K562 (cell line): ENCODE data around the gene TAF1B. TPM values are rescaled to one million over a fixed set of nuclear protein-coding genes. Genes with fewer than 3 reads are reported as not detected.

Experiments used
- ARHGAP35 ChIP-seq: fragments of 450-650 bp; IDR thresholded peaks from 2 replicates; pipeline ENCODE4 v1.6.1; 2018; ENCODE audit not compliant: partially characterized antibody
- GMEB1 ChIP-seq: fragments of 250-450 bp; sonication (Bioruptor Pico); IDR thresholded peaks from 2 replicates; pipeline ENCODE4 v1.4.0; 2020; ENCODE audit warnings: mild to moderate bottlenecking
- HDAC6 ChIP-seq: IDR thresholded peaks from 2 replicates; pipeline ENCODE4 v1.6.1; 2012; ENCODE audit warnings: low read depth, mild to moderate bottlenecking, control low read depth, inconsistent platforms, low read length, moderate library complexity
- HEY1 ChIP-seq: fragments of 250-450 bp; sonication (Bioruptor Pico); IDR thresholded peaks from 2 replicates; pipeline ENCODE4 v1.5.0; 2020; ENCODE audit warnings: mild to moderate bottlenecking, moderate library complexity, borderline replicate concordance
- HNRNPH1 ChIP-seq: fragments of 200-400 bp; formaldehyde crosslinking; optimal IDR thresholded peaks from 2 replicates; pipeline ENCODE3; 2017; ENCODE audit warnings: low read depth, mild to moderate bottlenecking, low read length, moderate library complexity
- KLF1 ChIP-seq: fragments of 450-650 bp; IDR thresholded peaks from 2 replicates; pipeline ENCODE4 v1.6.1; 2016; ENCODE audit warnings: missing genetic modification characterization, missing compliant biosample characterization
- NFRKB ChIP-seq: fragments of 450-650 bp; IDR thresholded peaks from 2 replicates; pipeline ENCODE4 v1.6.1; 2016; ENCODE audit warnings: low read depth
- NR3C1 ChIP-seq: sonication (generic); formaldehyde crosslinking; IDR thresholded peaks from 2 replicates; pipeline ENCODE4 v1.8.1; 2022; ENCODE audit warnings: missing genetic modification reagents
- NUFIP1 ChIP-seq: fragments of 450-650 bp; IDR thresholded peaks from 2 replicates; pipeline ENCODE4 v1.6.1; 2018; ENCODE audit not compliant: partially characterized antibody
- SMARCE1 ChIP-seq: fragments of 450-650 bp; IDR thresholded peaks from 2 replicates; pipeline ENCODE4 v1.7.1; 2016; ENCODE audit warnings: mild to moderate bottlenecking
- SP1 ChIP-seq: sonication (generic); formaldehyde crosslinking; IDR thresholded peaks from 2 replicates; pipeline ENCODE4 v1.8.1; 2022; ENCODE audit warnings: mild to moderate bottlenecking, missing genetic modification reagents
- ZBTB26 ChIP-seq: fragments of 450-650 bp; formaldehyde crosslinking; IDR thresholded peaks from 2 replicates; pipeline ENCODE4 v1.4.0; 2022; ENCODE audit warnings: missing genetic modification characterization
- ZBTB43 ChIP-seq: sonication (generic); formaldehyde crosslinking; IDR thresholded peaks from 2 replicates; pipeline ENCODE4 v1.8.0; 2023; ENCODE audit warnings: mild to moderate bottlenecking, missing genetic modification reagents
- ZFP30 ChIP-seq: fragments of 250-450 bp; sonication (Bioruptor Pico); IDR thresholded peaks from 2 replicates; pipeline ENCODE4 v1.8.0; 2022; ENCODE audit warnings: moderate library complexity, mild to moderate bottlenecking, inconsistent platforms, borderline replicate concordance
- ZNF23 ChIP-seq: fragments of 250-450 bp; sonication (Bioruptor Pico); IDR thresholded peaks from 2 replicates; pipeline ENCODE4 v1.4.0; 2020; ENCODE audit warnings: mild to moderate bottlenecking
- ZNF316 ChIP-seq: fragments of 450-650 bp; IDR thresholded peaks from 2 replicates; pipeline ENCODE4 v1.6.1; 2016
- ZNF507 ChIP-seq: conservative IDR thresholded peaks from 2 replicates; pipeline ENCODE4 v1.6.1; 2017; ENCODE audit warnings: missing genetic modification characterization, missing compliant biosample characterization
- polyA plus RNA-seq, 8 experiments: library from polyadenylated mRNA; depleted of rRNA in 4 of 8; stranded (reverse) in 5 of 8; unstranded in 3 of 8; fragments of >200 nt; fragmentation: Nextera tagmentation in 2 of 8; fragmentation: Illumina TruSeq in 1 of 8; extraction: Ambion mirVana in 2 of 8; extraction: Trizol in 1 of 8; gene quantifications; 2 replicates each; pipeline versions ENCODE4 v1.2.1 to v1.2.3, GENCODE V29; 2011 to 2014; ENCODE audit warnings: inconsistent platforms in 1 of 8, missing spikeins in 1 of 8
- total RNA-seq, 7 experiments: library from RNA; depleted of rRNA in 6 of 7; stranded (reverse); fragments of >200 nt in 6 of 7; fragmentation: Illumina TruSeq in 2 of 7; extraction: Trizol in 2 of 7; gene quantifications; 2 replicates each; pipeline versions ENCODE4 v1.2.1 to v1.2.3, GENCODE V29; 2011 to 2021; ENCODE audit warnings: low replicate concordance in 1 of 7

TAF1B gene
- total and polyA plus RNA-seq, 9 of the 15 experiments (the other 6 are each of a cell fraction or from before 2014, with no cell fraction given), result 8.8 to 25.1 (median 17.3) TPM

- TF ChIP-seq KLF1, result 0 out of 2 replicates have a peak, but pooled peaks have one; percentile 17
- no peak for TF ChIP-seq GMEB1 (CRISPR knock-in tag)
- no peak for TF ChIP-seq ZNF23 (CRISPR knock-in tag)
- TF ChIP-seq NUFIP1, result no peak
- TF ChIP-seq HEY1, result no peak
- no peak for TF ChIP-seq ARHGAP35
- 0 out of 2 replicates have a peak, but pooled peaks have one; percentile 21 for TF ChIP-seq SP1
- no peak for TF ChIP-seq HDAC6
- TF ChIP-seq ZBTB26, result no peak
- no peak for TF ChIP-seq ZFP30
- no peak for TF ChIP-seq SMARCE1
- no peak for TF ChIP-seq HNRNPH1
- no peak for TF ChIP-seq ZNF507 (tag)
- no peak for TF ChIP-seq ZBTB43 (CRISPR knock-in tag)
- TF ChIP-seq NFRKB, result no peak
- TF ChIP-seq NR3C1 (CRISPR knock-in tag), result no peak
- TF ChIP-seq ZNF316, result no peak
These were observed 29.8 kb upstream of the TAF1B start (continued) for GRCh38 chr2:9813312-9814128.
